HEK293 (cell line): ENCODE data around the gene GRAMD1B.

Experiments used
- CTCF ChIA-PET: fragments of 350-600 bp; formaldehyde crosslinking; extraction: SDS; loops from one replicate; lab custom pipeline; 2021; ENCODE audit warnings: antibody characterized with exemption; lab: Yijun Ruan, JAX
- POLR2A ChIA-PET: fragments of 300-600 bp; formaldehyde crosslinking; extraction: SDS; loops from one replicate; lab custom pipeline; 2020; ENCODE audit warnings: antibody characterized with exemption, inconsistent platforms; lab: Yijun Ruan, JAX
- H3K27ac ChIP-seq: fragments of 200-500 bp; sonication (Bioruptor generic); 2 replicates; pipeline ENCODE4 v1.5.1; 2014; ENCODE audit warnings: low read depth, low read length, control low read depth, inconsistent platforms; ENCODE audit errors: extremely low read depth
- H3K36me3 ChIP-seq, 2 experiments: fragments of 200-500 bp in 1 of 2; sonication (Bioruptor generic) in 1 of 2; 1 replicate in 1 of 2; 2 replicates in 1 of 2; pipeline ENCODE4 v1.5.1; 2014 to 2017; ENCODE audit warnings: inconsistent platforms in 2 of 2, low read length in 2 of 2; ENCODE audit not compliant: control insufficient read depth in 2 of 2, insufficient read depth in 1 of 2
- H3K4me1 ChIP-seq: fragments of 200-500 bp; sonication (Bioruptor generic); 2 replicates; pipeline ENCODE4 v1.5.1; 2014; ENCODE audit warnings: mild to moderate bottlenecking, low read length, inconsistent platforms; ENCODE audit not compliant: control insufficient read depth, insufficient read depth
- H3K4me3 ChIP-seq: 2 replicates; pipeline ENCODE4 v1.5.1; 2011; ENCODE audit warnings: low read depth, mild to moderate bottlenecking, control low read depth, low read length, moderate library complexity
- H3K9me3 ChIP-seq: fragments of 200-500 bp; sonication (Bioruptor generic); 2 replicates; pipeline ENCODE4 v1.5.1; 2014; ENCODE audit warnings: low read depth, low read length, inconsistent platforms; ENCODE audit not compliant: control insufficient read depth, insufficient read depth
- GLI2 ChIP-seq: fragments of 450-650 bp; formaldehyde crosslinking; IDR thresholded peaks from 2 replicates; pipeline ENCODE4; 2017; ENCODE audit warnings: missing biosample characterization, missing genetic modification characterization, low read depth, borderline replicate concordance
- MEIS1 ChIP-seq: sonication (generic); formaldehyde crosslinking; IDR thresholded peaks from 2 replicates; pipeline ENCODE4 v1.8.1; 2022; ENCODE audit warnings: missing genetic modification reagents, mild to moderate bottlenecking, borderline replicate concordance
- PBX3 ChIP-seq: sonication (generic); formaldehyde crosslinking; IDR thresholded peaks from 2 replicates; pipeline ENCODE4 v1.8.1; 2022; ENCODE audit warnings: mild to moderate bottlenecking, moderate library complexity, missing genetic modification reagents
- PRDM1 ChIP-seq: fragments of 450-650 bp; formaldehyde crosslinking; IDR thresholded peaks from 2 replicates; pipeline ENCODE4; 2016; ENCODE audit warnings: missing biosample characterization, missing genetic modification characterization
- PRDM4 ChIP-seq: fragments of 450-650 bp; formaldehyde crosslinking; IDR thresholded peaks from 2 replicates; pipeline ENCODE4 v1.5.1; 2017; ENCODE audit warnings: missing biosample characterization, missing genetic modification characterization
- ZBTB7A ChIP-seq: fragments of 450-650 bp; formaldehyde crosslinking; IDR thresholded peaks from 2 replicates; pipeline ENCODE4 v1.5.1; 2016; ENCODE audit warnings: low read depth, missing biosample characterization, missing genetic modification characterization
- ZFHX2 ChIP-seq: fragments of 450-650 bp; formaldehyde crosslinking; conservative IDR thresholded peaks from 2 replicates; pipeline ENCODE4 v1.5.1; 2016; ENCODE audit warnings: missing biosample characterization, missing genetic modification characterization
- ZNF174 ChIP-seq: fragments of 450-650 bp; formaldehyde crosslinking; IDR thresholded peaks from 2 replicates; pipeline ENCODE4 v1.5.0; 2017; ENCODE audit warnings: missing biosample characterization, mild to moderate bottlenecking, missing genetic modification characterization
- ZNF184 ChIP-seq: fragments of 450-650 bp; IDR thresholded peaks from 2 replicates; pipeline ENCODE4 v1.5.1; 2018; ENCODE audit warnings: missing biosample characterization, mild to moderate bottlenecking, missing genetic modification characterization
- ZNF248 ChIP-seq: fragments of 450-650 bp; formaldehyde crosslinking; IDR thresholded peaks from 2 replicates; pipeline ENCODE4 v1.5.1; 2017; ENCODE audit warnings: missing biosample characterization, missing genetic modification characterization
- ZNF37A ChIP-seq: fragments of 450-650 bp; IDR thresholded peaks from 2 replicates; pipeline ENCODE4 v1.5.1; 2018; ENCODE audit warnings: missing biosample characterization, missing genetic modification characterization
- ZNF449 ChIP-seq: fragments of 450-650 bp; formaldehyde crosslinking; IDR thresholded peaks from 2 replicates; pipeline ENCODE4 v1.5.1; 2017; ENCODE audit warnings: missing biosample characterization, mild to moderate bottlenecking, missing genetic modification characterization, moderate library complexity
- ZNF621 ChIP-seq: fragments of 450-650 bp; formaldehyde crosslinking; IDR thresholded peaks from 2 replicates; pipeline ENCODE4 v1.5.1; 2017; ENCODE audit warnings: missing biosample characterization, missing genetic modification characterization
- ZNF645 ChIP-seq: fragments of 450-650 bp; formaldehyde crosslinking; IDR thresholded peaks from 2 replicates; pipeline ENCODE4; 2016; ENCODE audit warnings: missing biosample characterization, missing genetic modification characterization
- ZNF791 ChIP-seq: fragments of 450-650 bp; formaldehyde crosslinking; IDR thresholded peaks from 2 replicates; pipeline ENCODE4 v1.5.1; 2016; ENCODE audit warnings: missing biosample characterization, missing genetic modification characterization
- TF ChIP-seq, protein P1 (sequence below): fragments of 450-650 bp; formaldehyde crosslinking; IDR thresholded peaks from 2 replicates; pipeline ENCODE4 v1.5.1; 2017; ENCODE audit warnings: missing biosample characterization, missing genetic modification characterization

Gene GRAMD1B

GRCh38 chr11:123584737-123585136 lies 154.7 kb downstream of the GRAMD1B start (continued):
- TF ChIP-seq ZNF184 (no peak), ZNF174 (tag by site-specific recombination) (no peak), PBX3 (CRISPR knock-in tag) (no peak), ZNF37A (tag by site-specific recombination) (no peak), ZNF621 (tag by site-specific recombination) (no peak), PRDM1 (tag by site-specific recombination) (no peak), ZNF248 (no peak)
- TF ChIP-seq, protein P1, sequence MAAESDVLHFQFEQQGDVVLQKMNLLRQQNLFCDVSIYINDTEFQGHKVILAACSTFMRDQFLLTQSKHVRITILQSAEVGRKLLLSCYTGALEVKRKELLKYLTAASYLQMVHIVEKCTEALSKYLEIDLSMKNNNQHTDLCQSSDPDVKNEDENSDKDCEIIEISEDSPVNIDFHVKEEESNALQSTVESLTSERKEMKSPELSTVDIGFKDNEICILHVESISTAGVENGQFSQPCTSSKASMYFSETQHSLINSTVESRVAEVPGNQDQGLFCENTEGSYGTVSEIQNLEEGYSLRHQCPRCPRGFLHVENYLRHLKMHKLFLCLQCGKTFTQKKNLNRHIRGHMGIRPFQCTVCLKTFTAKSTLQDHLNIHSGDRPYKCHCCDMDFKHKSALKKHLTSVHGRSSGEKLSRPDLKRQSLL: no peak

GRCh38 chr11:123585206-123585605 lies 155.1 kb downstream of the GRAMD1B start:
- Histone ChIP-seq H3K9me3 (no peaks in the 10 kb centered on the region), H3K4me3 (no peak overlapping the region)
- CTCF ChIA-PET: interaction anchor here (0.5 to 1.8 kb wide), 2 partner anchors 8 to 476 kb away, joined by 4 to 10 read pairs; no protein-coding TSS in a partner anchor
- POLR2A ChIA-PET: no interaction called here
- no peak for TF ChIP-seq ZBTB7A (tag by site-specific recombination)
- no peak for TF ChIP-seq GLI2 (tag by site-specific recombination)
- TF ChIP-seq MEIS1 (CRISPR knock-in tag): no peak
- TF ChIP-seq PRDM4 (tag by site-specific recombination): no peak
- TF ChIP-seq ZFHX2: no peak
- TF ChIP-seq, protein P1: no peak
- no peak for TF ChIP-seq ZNF449 (tag by site-specific recombination)
- TF ChIP-seq ZNF791 (tag by site-specific recombination): no peak
- TF ChIP-seq ZNF645: no peak
- TF ChIP-seq, all 188 proteins: peak for 0
- Histone ChIP-seq H3K36me3 (no peaks in the 10 kb centered on the region), H3K4me1 (no peaks in the 10 kb centered on the region), H3K27ac (no peak overlapping the region)
